HepG2 (cell line): ENCODE data around the gene TPM3.

Source experiments
- GATAD1 ChIP-seq: IDR thresholded peaks from 2 replicates; pipeline ENCODE4 v1.6.1; 2016; ENCODE audit warnings: missing genetic modification reagents, missing compliant biosample characterization
- HNRNPLL ChIP-seq: fragments of 200-400 bp; formaldehyde crosslinking; IDR thresholded peaks from 2 replicates; pipeline ENCODE4 v1.6.1; 2017; ENCODE audit warnings: mild to moderate bottlenecking, low read depth, low read length; ENCODE audit not compliant: poor library complexity, severe bottlenecking
- JUNB ChIP-seq: sonication (generic); formaldehyde crosslinking; IDR thresholded peaks from 2 replicates; pipeline ENCODE4 v1.8.0; 2022; ENCODE audit warnings: missing genetic modification reagents, mild to moderate bottlenecking, borderline replicate concordance
- SIN3A ChIP-seq: IDR thresholded peaks from 2 replicates; pipeline ENCODE4 v1.6.1; 2011; ENCODE audit warnings: low read depth, mild to moderate bottlenecking, control low read depth, low read length, borderline replicate concordance
- TCF7L2 ChIP-seq: IDR thresholded peaks from 2 replicates; pipeline ENCODE4 v1.6.1; 2011; ENCODE audit warnings: mild to moderate bottlenecking, low read depth, low read length, moderate library complexity

DNA sequence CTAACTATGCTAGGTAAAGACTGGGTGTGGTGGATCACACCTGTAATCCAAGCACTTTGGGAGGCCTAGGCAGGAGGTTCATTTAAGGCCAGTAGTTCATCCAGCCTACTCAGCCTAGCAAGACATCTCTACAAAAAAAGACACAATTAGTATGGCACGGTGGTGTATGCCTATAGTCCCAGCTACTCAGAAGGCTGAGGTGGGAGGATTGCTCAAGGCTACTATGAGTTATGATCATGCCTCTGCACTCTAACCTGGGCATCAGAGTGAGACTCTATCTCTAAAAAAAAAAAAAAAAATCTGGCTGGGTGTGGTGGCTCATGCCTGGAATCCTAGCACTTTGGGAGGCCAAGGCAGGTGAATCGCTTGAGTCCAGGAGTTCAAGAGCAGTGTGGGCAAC, 58.6 kb downstream of the TPM3 start:
- TF ChIP-seq SIN3A (no peak), GATAD1 (no peak), JUNB (no peak), TCF7L2 (no peak), HNRNPLL (no peak)
